ENCODE data around the gene ASB2.

The ASB2 gene

GRCh38 chr14:93960774-93961438 is 15.5 kb downstream of the ASB2 start:
- no peak for DNase-seq (ENCODE audit: low read depth in 2 of 2)

- DNase-seq (ENCODE audit: low read depth in 2 of 2) = no peak
Observed at GRCh38 chr14:93960108-93960475, 16.3 kb downstream of the ASB2 start.

GRCh38 chr14:93959239-93960107 is 16.9 kb downstream of the ASB2 start:
- peak; percentile 76 to 78 for DNase-seq (ENCODE audit: low read depth in 2 of 2)

GRCh38 chr14:93958567-93959238 is 17.7 kb downstream of the ASB2 start:
- no peak for DNase-seq (ENCODE audit: low read depth in 2 of 2)

GRCh38 chr14:93957751-93958566 is 18.4 kb downstream of the ASB2 start:
- DNase-seq (ENCODE audit: low read depth in 2 of 2) = no peak

- no peak for DNase-seq (ENCODE audit: low read depth in 2 of 2)
Observed at GRCh38 chr14:93957333-93957710, 19.0 kb downstream of the ASB2 start.

GRCh38 chr14:93956514-93957332 is 19.6 kb downstream of the ASB2 start:
- no peak for DNase-seq (ENCODE audit: low read depth in 2 of 2)

- no peak for DNase-seq (ENCODE audit: low read depth in 2 of 2)
Observed at GRCh38 chr14:93955850-93956481, 20.4 kb downstream of the ASB2 start.

GRCh38 chr14:93954900-93955849 is 21.2 kb downstream of the ASB2 start:
- DNase-seq (ENCODE audit: low read depth in 2 of 2) = peak; percentile 16 to 17

GRCh38 chr14:93954516-93954830 is 21.9 kb downstream of the ASB2 start:
- DNase-seq (ENCODE audit: low read depth in 2 of 2) = no peak

- DNase-seq (ENCODE audit: low read depth in 2 of 2) = no peak
Observed at GRCh38 chr14:93953739-93954515, 22.4 kb downstream of the ASB2 start.

- DNase-seq (ENCODE audit: low read depth in 2 of 2) = no peak
Observed at GRCh38 chr14:93953263-93953662, 23.1 kb downstream of the ASB2 start.

GRCh38 chr14:93952829-93953228 is 23.5 kb downstream of the ASB2 start:
- DNase-seq (ENCODE audit: low read depth in 2 of 2) = no peak

GRCh38 chr14:93951635-93952540 is 24.5 kb downstream of the ASB2 start:
- DNase-seq (ENCODE audit: low read depth in 2 of 2) = no peak

- DNase-seq (ENCODE audit: low read depth in 2 of 2) = no peak
Observed at GRCh38 chr14:93950948-93951634, 25.3 kb downstream of the ASB2 start.

GRCh38 chr14:93949511-93950075 is 26.8 kb downstream of the ASB2 start:
- no peak for DNase-seq (ENCODE audit: low read depth in 2 of 2)

- DNase-seq (ENCODE audit: low read depth in 2 of 2) = no peak
Observed at GRCh38 chr14:93947282-93947681, 29.1 kb downstream of the ASB2 start.
